ENCODE data around the gene PDYN.
"Not testable (repeated sequence)": the region's sequence is repeated elsewhere in the genome, so short reads cannot be mapped to it uniquely, and the experiment has no call there.

PDYN gene

DNA sequence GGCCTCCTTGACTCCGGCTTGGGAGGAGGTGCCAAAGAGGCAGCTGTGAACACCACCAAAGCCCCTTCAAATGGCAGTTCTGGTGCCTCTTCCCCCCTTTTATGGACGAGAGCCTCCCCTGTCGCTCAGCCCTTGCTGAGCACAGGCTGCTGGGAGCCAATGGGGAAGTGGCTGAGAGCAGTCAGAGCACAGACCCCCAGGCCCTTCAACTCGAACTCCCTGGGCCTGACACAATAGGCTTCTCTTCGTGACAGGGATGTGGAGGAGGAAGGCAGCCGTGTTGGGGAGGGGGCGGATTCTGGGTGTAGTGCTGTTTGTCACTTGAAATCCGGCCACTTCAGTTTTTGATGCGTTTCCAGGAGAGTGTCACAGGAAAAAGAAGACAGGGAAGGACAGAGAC lies at the start of gene PDYN:
TSS of gene PDYN (minus strand) at position 73 of the 400 bp plus-strand sequence. CDS start 10,974 bp downstream, outside the sequence.
- no peak for DNase-seq (ENCODE audit: low read depth)

DNA sequence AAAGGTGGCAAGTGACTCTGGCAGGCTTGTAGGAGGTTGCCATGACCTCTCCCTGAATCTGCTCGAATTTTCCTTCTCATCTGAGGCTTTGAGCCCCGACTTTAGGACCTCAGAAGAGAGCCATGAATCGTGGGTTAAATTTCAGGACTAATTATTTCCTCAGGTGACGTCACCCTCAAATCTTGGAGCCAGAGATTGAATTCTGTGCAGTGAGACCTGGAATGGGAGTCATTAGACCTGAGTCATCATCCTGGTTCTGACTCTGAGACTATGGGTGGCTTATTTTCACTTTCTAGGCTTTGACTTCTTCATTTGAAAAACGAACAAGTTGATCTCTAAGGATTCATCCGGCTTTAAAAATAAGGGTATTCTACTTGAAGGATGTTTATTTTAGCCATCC lies 48.5 kb upstream of the PDYN start:
- DNase-seq (ENCODE audit: low read depth), result no peak

DNA sequence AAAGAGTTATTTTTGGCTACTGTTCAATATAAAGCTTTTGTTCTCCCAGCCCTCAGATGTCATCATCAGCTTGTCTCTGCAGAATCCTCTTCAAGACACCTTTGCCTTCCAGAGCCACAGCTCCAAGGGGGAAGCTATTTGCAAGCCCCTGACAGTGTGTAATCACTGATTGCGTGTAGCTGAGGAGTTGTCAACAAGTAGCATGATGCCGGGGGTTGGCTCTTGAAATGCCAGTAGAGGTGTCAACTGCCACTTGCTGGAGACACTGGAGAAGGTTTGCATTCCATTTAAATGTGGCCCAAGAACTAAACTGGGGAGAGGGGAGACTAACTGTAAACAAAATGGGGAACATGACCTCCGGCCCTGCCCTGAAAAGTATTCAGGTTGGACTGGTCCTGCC lies 44.3 kb upstream of the PDYN start:
- no peak for DNase-seq (ENCODE audit: low read depth)

DNA sequence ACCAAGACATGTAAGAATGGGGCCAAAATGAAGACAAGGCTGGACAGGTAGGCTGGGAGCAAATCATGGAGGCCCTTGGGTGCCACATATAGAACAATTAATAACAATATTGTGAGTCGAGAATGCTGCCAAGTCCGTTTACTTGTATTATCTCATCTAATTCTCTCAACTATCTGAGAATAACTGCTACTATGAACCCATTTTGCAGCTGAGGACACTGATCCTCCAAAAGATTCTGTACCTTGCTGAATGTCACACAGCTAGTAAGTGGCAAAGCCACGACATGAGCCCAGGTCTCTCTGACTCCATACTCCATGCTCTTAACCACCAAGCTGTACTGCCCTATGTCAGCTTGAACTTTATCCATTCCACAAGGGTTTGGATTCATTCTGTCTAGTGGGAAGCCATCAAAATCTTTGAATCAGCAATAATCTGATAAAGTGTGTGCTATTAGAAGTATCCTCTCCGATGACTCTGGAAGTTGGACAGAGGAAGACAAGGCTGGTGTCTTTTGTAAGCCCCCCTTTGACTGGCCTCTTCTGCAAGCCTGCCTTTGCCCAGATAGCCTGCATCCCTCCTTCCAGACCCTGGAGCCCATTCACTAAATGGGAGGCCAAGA lies 43.5 kb upstream of the PDYN start:
- no peak for DNase-seq (ENCODE audit: low read depth)

DNA sequence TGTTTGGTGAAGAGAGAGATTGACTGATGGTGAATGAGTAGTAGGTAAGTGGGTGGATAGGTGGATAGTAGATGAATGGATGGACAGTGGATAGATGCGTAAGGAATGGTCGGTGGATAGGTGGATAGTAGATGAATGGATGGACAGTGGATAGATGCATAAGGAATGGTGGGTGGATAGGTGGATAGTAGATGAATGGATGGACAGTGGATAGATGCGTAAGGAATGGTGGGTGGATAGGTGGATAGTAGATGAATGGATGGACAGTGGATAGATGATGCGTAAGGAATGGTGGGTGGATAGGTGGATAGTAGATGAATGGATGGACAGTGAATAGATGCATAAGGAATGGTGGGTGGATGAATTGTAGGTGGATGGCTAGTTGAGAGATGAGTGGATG lies 42.5 kb upstream of the PDYN start:
- not testable (repeated sequence) for DNase-seq (ENCODE audit: low read depth)

DNA sequence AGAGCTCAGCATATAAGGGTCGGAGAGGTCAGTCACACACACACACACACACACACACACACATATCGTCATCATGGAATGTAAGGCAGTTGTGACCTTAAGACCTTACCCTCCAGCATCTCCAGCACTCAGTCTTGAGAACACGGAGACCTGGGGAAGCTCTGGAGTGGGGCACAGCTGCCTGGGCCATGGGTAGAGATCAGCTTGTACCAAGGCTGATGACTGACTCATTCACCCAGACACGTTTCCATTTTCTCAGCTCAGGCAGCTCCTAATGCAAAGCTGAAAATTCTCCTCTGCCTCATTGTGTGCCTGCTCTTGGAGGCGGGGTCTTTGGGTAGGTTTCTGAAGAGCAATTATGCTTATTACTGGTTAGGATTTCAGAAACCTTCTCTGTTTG lies 38.3 kb upstream of the PDYN start:
- no peak for DNase-seq (ENCODE audit: low read depth)

DNA sequence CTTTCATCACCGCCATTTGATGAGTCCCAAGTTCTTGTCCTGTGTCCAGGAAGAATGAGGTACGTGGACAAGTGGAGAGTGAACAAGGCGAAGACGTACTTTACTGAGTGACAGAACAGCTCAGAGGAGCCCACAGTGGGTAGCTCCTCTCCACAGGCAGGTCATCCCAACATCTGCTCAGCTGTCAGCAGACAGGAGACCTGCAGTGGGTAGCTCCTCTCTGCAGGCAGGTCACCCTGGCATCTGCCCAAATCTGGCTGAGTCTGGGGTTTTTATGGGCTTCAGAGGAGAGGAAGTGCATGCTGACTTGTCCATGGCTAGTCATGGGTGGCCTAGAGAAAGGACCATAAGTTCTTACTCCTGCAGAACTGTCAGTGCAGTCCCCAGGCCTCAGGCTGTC lies 32.7 kb upstream of the PDYN start:
- DNase-seq (ENCODE audit: low read depth), result no peak

DNA sequence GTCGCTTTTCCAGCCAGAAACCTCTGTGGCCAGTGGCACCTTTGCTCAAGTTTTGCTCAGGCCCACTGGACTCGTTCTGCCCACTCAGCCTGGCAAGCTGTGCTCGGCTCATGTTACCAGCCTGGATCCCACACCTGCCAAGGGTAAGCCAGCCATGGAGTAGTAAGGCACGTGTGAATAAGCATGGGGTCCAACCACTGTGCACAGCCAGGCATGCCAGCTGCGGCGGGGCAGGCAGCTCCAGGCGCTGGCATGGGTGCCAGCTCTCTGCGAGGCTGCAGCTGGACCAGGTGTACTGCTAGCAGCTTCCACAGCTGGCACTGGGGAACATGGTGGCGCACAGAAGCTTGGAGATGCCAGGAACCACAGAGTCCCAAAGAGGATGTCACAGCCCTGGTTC lies 32.1 kb upstream of the PDYN start:
- DNase-seq (ENCODE audit: low read depth), result no peak

DNA sequence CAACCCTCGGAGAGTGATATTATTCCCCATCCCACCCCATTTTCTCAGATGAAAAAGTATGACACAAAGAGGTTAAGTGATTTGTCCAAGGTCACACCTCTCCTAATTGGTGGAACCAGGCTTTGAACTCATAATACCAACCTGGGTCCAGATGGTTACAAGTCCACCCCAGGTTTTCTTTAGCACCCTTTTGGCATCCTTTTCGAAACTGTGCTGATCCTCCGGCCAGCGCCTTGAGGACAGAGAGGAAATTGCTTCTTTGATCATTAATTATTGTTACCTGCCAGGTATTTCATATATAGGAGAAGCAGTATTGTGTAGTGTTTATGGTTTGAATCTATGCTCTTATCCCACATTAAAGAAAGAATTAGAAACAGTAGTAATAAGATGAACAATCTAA lies 29.3 kb upstream of the PDYN start:
- no peak for DNase-seq (ENCODE audit: low read depth)

DNA sequence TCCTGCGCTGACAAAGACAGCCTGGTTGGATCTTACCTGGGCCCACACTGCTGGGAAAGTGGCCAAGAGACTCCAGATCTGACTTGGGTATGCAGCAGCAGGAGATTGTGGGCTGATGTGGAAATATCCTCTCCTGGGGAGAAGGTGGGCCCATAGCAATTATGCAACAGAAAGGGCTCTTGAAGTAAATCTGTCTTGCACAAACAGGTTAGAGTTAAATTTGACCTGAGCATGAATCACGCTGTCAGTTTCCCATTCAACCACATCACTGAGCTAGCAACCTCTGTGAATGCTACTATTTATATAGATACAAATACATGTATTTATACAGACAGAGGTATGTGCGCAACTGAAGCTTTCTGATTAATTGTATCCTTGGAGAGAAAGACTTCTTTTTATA lies 28.3 kb upstream of the PDYN start:
- DNase-seq (ENCODE audit: low read depth), result no peak

DNA sequence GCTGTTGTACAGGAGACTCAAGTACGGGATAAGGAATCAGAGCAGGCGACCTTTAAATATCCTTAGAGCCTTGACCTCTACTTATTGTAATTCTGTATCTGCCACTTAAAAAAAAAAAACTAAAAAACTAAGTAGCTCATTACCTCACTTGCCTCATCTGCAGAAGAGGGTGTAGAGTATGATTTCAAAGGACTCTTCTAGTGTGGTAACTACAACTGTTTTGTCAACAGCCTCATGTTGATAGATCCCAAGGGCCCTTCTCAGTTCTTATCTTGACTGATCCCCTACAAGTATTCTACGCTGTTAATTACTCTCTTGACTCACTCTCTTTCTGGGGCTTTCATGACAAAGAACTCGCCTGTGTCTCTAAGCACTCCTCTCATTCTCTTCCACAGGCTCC lies 16.7 kb upstream of the PDYN start:
- no peak for DNase-seq (ENCODE audit: low read depth)

DNA sequence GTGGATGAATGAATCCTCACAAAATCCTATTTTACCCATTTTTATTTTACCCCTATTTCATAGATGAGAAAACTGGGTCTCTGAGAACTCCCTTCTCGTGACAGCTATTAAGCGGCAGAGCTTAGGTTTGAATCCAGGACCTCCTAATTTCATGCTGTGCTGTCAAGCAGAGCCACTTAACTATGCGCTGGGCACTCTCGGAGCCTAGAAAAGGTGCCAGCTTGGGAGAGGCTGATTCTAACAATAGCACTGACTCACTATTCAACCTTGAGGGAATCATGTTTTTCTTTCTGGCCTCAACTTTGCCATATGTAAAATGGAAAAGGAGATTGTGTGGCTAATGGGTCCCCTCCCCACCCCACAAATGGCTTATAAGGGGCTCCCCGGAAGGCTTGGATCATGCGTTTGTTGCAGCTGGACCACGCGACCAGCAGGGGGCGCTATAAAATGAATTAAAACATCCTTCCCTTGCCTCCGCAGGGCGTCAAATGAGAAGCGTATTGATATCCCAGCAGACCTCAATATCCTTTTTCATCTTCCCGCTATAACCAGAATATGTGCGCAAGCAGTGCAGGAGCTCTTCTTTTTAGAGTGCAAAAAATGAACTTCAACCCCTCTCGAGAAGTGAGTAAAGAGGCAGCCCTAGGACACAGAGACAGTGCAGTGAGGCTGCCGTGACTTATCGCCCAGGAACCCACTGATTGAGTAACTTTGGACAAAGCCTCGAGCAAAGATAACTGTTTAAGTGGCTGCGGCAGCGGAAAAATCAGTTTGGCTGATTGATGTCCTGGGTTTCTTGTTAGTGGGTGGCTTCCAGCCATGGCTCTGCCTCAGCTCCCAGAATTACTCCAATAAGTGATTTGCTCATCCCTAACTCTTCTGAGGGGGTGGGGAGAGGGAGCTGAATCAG lies 12.8 kb upstream of the PDYN start:
- DNase-seq (ENCODE audit: low read depth), result no peak

DNA sequence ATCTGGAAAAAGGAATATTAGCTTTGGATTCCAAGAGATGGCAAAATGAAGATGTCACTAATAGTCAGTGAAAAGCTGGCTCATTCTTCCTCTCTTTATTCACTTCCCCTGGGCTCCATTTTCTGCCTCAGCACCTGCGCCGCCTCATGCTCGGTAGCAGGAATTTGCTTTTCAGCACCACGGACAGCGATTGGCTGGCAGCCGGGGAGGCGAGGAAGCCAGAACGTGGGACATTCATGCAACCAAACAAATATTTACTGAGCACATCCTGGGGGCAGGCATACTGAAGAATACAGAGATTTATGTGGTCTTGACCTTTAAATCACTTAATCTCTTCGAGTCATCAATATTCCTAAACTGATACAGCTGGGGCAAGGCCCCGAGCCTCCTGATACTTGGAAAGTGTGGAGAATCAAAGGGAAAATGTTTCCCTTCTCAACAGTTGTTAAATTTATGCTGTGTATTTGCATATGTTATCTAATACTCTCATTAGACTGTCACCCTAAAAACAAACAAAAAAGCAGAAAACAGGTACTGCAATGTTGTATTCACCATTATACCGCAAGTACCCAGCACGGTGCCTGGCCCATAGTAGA lies 12.1 kb upstream of the PDYN start:
- peak; percentile 40 for DNase-seq (ENCODE audit: low read depth)

DNA sequence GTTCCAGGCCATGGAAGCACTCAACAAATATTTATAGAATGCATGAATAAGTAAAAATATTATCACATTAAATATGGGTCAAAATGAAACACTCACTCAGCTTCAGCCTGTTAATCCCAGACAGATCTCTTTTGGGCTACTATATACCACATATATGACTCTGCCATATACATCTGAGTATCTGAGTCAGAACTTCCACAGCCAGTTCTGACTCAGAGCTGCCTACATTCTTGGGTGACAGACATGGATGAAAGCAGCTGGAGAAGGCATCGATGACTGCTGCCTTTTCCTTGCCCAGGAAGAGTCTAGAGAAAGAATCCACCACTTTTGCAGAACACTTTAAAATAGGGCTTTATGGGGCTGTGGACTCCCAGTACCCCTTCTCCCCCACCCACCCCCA lies 11.5 kb upstream of the PDYN start:
- DNase-seq (ENCODE audit: low read depth), result no peak

DNA sequence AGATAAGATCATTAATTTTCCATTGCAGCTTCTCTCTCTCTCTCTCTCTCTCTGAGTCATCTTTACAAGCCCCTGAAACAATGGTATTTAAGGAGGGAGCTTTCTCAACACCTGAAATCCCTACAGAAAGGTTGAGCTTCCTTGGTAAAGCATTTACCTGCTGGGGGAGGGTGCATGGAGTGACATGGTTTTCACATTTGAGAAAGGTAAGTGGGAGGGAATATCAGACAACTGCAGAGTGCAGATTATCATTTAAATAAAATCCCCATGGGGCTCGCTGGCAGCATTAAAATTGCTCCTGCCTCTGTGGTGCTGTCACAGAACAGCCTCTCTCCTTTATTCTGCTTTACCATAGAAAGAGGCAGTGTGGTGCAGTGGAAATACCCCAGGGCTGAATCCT lies 10.3 kb upstream of the PDYN start:
- DNase-seq (ENCODE audit: low read depth), result no peak

DNA sequence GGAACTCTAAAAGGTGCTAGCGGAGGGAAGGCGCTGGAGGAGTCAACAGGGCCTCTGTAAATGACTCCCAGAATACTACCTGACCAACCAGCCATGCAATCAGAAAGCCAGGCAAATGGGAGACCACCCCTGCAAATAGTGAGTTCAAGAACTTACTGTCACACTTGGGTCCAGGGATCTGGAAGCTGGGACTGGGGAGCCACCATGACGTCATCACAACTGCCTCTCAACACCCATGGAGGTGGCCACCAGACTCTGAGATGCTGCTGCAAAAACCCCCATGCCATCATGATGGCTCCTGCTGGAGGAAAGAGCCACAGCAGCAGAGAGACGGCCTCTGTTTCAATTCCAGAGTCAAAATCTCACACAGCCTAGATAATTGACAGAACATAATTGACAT lies 8.5 kb upstream of the PDYN start:
- no peak for DNase-seq (ENCODE audit: low read depth)

DNA sequence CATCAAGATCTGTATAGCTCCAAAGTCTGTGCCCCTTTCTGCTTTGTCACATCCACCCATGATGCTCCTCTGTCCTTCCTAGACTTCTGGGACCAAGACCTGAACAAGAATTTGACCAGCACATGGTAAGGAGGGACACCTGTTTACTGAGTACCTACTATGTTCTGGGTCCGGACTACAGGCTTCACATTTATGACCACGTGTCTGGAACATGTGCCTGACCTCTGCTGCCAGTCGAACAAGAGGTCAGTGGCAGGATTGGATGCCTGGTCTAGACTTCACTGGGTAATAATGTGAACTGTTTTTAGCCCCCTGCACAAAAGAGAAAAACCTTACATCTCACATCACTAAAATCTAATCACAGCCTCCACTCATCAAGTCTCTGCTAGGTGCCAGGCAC lies 7.3 kb upstream of the PDYN start:
- no peak for DNase-seq (ENCODE audit: low read depth)

DNA sequence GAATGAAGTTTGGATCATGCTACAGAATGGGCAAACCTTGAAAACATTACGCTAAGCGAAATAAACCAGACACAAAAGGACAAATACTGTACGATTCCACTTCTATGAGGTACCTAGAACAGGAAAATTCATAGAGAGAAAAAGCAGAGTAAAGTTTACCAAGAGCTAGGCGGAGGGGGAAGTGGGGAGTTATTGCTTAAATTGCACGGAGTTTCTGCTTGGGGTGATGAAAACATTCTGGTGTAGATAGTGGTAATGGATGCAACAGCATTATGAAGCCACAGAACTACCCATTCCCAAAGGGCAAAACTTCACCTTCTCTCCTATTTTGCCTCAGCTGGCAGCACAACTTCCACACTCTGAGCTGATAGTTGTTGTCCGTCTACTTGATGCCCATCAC lies 6.4 kb upstream of the PDYN start:
- no peak for DNase-seq (ENCODE audit: low read depth)

DNA sequence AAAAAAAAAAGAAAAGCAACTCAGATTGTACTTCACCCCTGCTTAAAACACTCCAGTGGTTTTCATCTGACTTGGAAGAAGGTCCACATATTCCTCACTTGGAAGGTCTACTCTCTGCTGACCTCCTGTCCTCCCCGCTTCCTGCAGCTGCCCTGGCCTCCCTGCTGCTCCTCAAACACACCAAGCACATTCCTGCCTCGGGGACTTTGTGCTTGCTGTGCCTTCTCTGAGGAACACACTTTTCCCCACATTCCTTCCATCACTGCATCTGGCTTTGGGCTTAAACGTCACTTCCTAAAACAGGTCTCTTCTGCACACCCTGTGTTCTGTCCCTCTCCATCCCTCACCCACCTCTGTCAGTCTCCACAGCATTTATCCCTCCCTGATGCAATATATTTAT lies 4.9 kb upstream of the PDYN start:
- DNase-seq (ENCODE audit: low read depth), result no peak

DNA sequence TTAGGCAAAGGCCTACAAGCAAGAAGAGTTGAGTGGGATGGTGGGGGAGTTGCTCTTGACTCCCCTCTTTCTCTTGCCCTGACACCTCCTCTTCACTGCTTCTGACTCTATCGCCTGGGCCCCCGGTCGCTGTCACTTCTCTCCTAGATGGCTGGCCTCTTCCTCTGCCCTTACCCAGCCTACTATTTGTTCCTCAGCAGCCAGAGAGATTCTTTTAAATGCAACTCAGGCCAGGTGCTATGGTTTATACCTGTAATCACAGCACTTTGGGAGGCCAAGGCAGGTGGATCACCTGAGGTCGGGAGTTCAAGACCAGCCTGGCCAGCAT lies 4.3 kb upstream of the PDYN start:
- DNase-seq (ENCODE audit: low read depth), result no peak

DNA sequence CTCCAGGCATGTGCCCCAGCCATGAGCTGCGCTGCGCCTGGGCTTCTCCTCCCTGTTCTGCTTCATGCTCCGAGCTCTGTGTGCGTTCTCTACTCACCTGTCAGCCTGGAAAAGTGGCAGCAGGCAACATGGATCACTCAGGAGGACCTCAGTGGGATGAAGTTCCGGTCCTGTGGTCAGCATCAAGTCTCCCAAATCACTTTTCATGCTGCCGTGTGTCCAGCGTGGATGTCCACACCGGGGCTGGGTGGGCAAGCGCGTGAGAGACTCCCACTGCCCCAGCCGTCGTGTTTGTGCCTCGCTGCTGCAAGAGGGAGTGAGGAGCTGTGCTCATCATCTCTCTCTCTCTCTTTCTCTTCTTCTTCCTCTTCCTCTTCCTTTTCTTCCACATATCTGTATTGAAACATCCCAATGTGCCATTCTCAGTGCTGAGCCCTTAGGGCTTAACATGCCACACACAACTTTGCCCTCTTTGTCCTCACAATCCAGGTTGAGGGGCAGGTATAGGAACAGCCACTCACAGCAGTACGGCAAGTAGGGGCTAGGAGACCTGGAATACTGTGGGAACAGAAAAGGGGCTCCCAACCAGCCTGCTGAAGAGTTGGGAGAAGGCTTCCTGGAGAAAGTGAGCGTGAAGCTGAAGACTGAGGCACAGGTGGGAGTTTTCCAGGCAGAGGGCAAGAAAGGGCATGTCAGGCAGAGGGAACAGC lies 3.8 kb upstream of the PDYN start:
- DNase-seq (ENCODE audit: low read depth), result no peak

DNA sequence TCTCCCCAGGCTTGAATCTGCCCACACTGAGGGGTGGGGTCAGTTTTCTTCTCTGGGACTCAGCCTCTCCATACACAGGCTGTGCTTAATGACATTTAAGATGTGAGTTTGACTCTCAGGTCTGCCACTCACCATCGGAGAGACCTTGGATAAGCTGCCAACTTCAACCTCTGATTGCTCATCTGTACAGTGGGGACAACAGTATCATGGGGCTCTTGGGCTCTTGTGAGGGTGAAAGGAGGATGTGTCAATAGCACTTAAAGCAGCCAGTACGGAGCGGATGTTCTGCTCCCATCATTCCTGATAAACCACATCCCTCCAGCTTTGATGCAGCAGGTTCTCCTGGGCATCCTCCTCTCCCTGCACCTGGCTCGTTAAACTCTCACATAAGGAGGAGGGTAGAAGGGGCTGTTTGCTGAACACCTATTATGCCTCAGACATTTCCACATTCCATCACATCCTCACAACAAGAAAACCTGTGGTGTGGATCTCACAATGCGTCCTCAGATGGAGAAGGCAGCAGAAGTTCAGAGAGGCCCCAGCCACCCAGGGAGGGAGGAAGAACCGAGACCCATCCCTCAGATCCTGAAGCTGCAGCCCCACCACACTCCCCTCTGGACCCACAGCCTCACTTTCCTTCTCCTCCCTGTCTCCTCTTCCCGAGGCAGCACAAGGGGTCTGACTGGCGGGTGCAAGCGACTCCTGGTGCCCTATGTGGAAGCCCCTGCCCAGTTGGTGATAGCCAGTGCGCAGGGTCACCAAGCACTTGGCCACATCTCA lies 1.9 kb upstream of the PDYN start:
- DNase-seq (ENCODE audit: low read depth), result no peak
